HepG2 (cell line): ENCODE data around the gene CREG2. TPM values are rescaled to one million over a fixed set of nuclear protein-coding genes. Genes with fewer than 3 reads are reported as not detected.
A peak's percentile ranks its signal among the peaks of the same experiment; 100 is the strongest.

Source experiments
- EZH2 ChIP-seq: conservative IDR thresholded peaks from 2 replicates; pipeline ENCODE4 v1.6.1; 2012; ENCODE audit warnings: mild to moderate bottlenecking, low read depth, low read length, moderate library complexity
- GATA4 ChIP-seq: sonication (generic); IDR thresholded peaks from 2 replicates; pipeline ENCODE4 v1.6.1; 2016; ENCODE audit warnings: antibody characterized with exemption, low read depth, borderline replicate concordance
- NAIF1 ChIP-seq: sonication (generic); formaldehyde crosslinking; IDR thresholded peaks from 2 replicates; pipeline ENCODE4 v1.5.0; 2020; ENCODE audit warnings: mild to moderate bottlenecking, missing genetic modification reagents, borderline replicate concordance
- NFE2 ChIP-seq: sonication (generic); formaldehyde crosslinking; IDR thresholded peaks from 2 replicates; pipeline ENCODE4 v1.4.0; 2020; ENCODE audit warnings: missing genetic modification reagents
- PCBP2 ChIP-seq: fragments of 200-400 bp; formaldehyde crosslinking; optimal IDR thresholded peaks from 2 replicates; pipeline ENCODE3; 2018; ENCODE audit warnings: low read length, low read depth; ENCODE audit not compliant: poor library complexity, severe bottlenecking
- PHF21A ChIP-seq: sonication (generic); formaldehyde crosslinking; IDR thresholded peaks from 2 replicates; pipeline ENCODE4 v1.5.0; 2020; ENCODE audit warnings: mild to moderate bottlenecking, missing genetic modification reagents
- PPARG ChIP-seq: conservative IDR thresholded peaks from 2 replicates; pipeline ENCODE4 v1.6.1; 2016; ENCODE audit warnings: missing biosample characterization, missing genetic modification reagents
- RFXANK ChIP-seq: IDR thresholded peaks from 2 replicates; pipeline ENCODE4 v1.6.1; 2016
- SCMH1 ChIP-seq: sonication (generic); formaldehyde crosslinking; IDR thresholded peaks from 2 replicates; pipeline ENCODE4 v1.9.0; 2021; ENCODE audit warnings: missing genetic modification reagents, mild to moderate bottlenecking, borderline replicate concordance
- SMYD3 ChIP-seq: sonication (generic); formaldehyde crosslinking; IDR thresholded peaks from 2 replicates; pipeline ENCODE4 v1.8.1; 2023; ENCODE audit warnings: mild to moderate bottlenecking, missing genetic modification reagents
- SNAPC2 ChIP-seq: sonication (generic); formaldehyde crosslinking; IDR thresholded peaks from 2 replicates; pipeline ENCODE4 v1.8.1; 2022; ENCODE audit warnings: mild to moderate bottlenecking, missing genetic modification reagents
- SNRNP70 ChIP-seq: fragments of 200-400 bp; formaldehyde crosslinking; IDR thresholded peaks from 2 replicates; pipeline ENCODE4 v1.6.1; 2017; ENCODE audit warnings: mild to moderate bottlenecking, low read depth, low read length, moderate library complexity
- TOPORS ChIP-seq: sonication (generic); formaldehyde crosslinking; IDR thresholded peaks from 2 replicates; pipeline ENCODE4 v1.8.0; 2023; ENCODE audit warnings: mild to moderate bottlenecking, missing genetic modification reagents
- ZBTB1 ChIP-seq: sonication (generic); formaldehyde crosslinking; IDR thresholded peaks from 2 replicates; pipeline ENCODE4 v1.4.0; 2020; ENCODE audit warnings: missing genetic modification reagents, borderline replicate concordance
- ZBTB7A ChIP-seq: sonication (generic); formaldehyde crosslinking; IDR thresholded peaks from 2 replicates; pipeline ENCODE4 v1.8.0; 2022; ENCODE audit warnings: mild to moderate bottlenecking, missing genetic modification reagents
- ZC3H13 ChIP-seq: sonication (generic); formaldehyde crosslinking; IDR thresholded peaks from 2 replicates; pipeline ENCODE4 v1.8.1; 2023; ENCODE audit warnings: mild to moderate bottlenecking, missing genetic modification reagents, moderate library complexity
- ZNF224 ChIP-seq: sonication (generic); formaldehyde crosslinking; IDR thresholded peaks from 2 replicates; pipeline ENCODE4 v1.5.0; 2020; ENCODE audit warnings: mild to moderate bottlenecking, missing genetic modification reagents
- ZNF30 ChIP-seq: sonication (generic); formaldehyde crosslinking; IDR thresholded peaks from 2 replicates; pipeline ENCODE4 v1.5.0; 2020; ENCODE audit warnings: mild to moderate bottlenecking, missing genetic modification reagents
- ZNF615 ChIP-seq: sonication (generic); formaldehyde crosslinking; IDR thresholded peaks from 2 replicates; pipeline ENCODE4 v1.5.0; 2020; ENCODE audit warnings: mild to moderate bottlenecking, missing genetic modification reagents, borderline replicate concordance
- ZNF629 ChIP-seq: sonication (generic); formaldehyde crosslinking; conservative IDR thresholded peaks from 2 replicates; pipeline ENCODE4 v1.5.0; 2020; ENCODE audit warnings: missing genetic modification reagents
- polyA plus RNA-seq, 8 experiments: library from polyadenylated mRNA; depleted of rRNA in 3 of 8; stranded (reverse) in 7 of 8; unstranded in 1 of 8; fragments of >200 nt; fragmentation: Illumina TruSeq in 4 of 8; extraction: Trizol in 4 of 8; gene quantifications; 2 replicates each; pipeline versions ENCODE4 v1.2.1 to v1.2.3, GENCODE V29; 2011 to 2016; ENCODE audit warnings: low read depth in 4 of 8, missing spikeins in 1 of 8, mixed read lengths in 1 of 8; ENCODE audit not compliant: insufficient read depth in 1 of 8
- total RNA-seq, 5 experiments: library from RNA; depleted of rRNA; stranded (reverse); fragments of >200 nt; fragmentation: Illumina TruSeq; extraction: Trizol; gene quantifications; 2 replicates each; pipeline ENCODE4 v1.2.3, GENCODE V29; 2016; ENCODE audit warnings: low read depth in 1 of 5
- TF ChIP-seq, protein P1 (sequence below): sonication (generic); formaldehyde crosslinking; IDR thresholded peaks from 2 replicates; pipeline ENCODE4 v1.9.0; 2021; ENCODE audit warnings: missing genetic modification reagents, mild to moderate bottlenecking, borderline replicate concordance
- TF ChIP-seq, protein P2 (sequence below): sonication (generic); formaldehyde crosslinking; IDR thresholded peaks from 2 replicates; pipeline ENCODE4 v1.8.1; 2022; ENCODE audit warnings: low read depth, mild to moderate bottlenecking, missing genetic modification reagents
- TF ChIP-seq, protein P3 (sequence below): sonication (generic); formaldehyde crosslinking; IDR thresholded peaks from 2 replicates; pipeline ENCODE4 v1.5.0; 2020; ENCODE audit warnings: missing genetic modification reagents
- TF ChIP-seq, protein P4 (sequence below): sonication (generic); formaldehyde crosslinking; IDR thresholded peaks from 2 replicates; pipeline ENCODE4 v1.8.1; 2023; ENCODE audit warnings: missing genetic modification reagents, mild to moderate bottlenecking, borderline replicate concordance
- TF ChIP-seq, protein P5 (sequence below): sonication (generic); formaldehyde crosslinking; IDR thresholded peaks from 2 replicates; pipeline ENCODE4 v1.4.0; 2020; ENCODE audit warnings: missing genetic modification reagents; ENCODE audit errors: not compliant biosample characterization

The CREG2 gene
- total and polyA plus RNA-seq, 2 of the 13 experiments (the other 11 are each of a cell fraction or from before 2014, with no cell fraction given): 0.18 to 0.26 TPM

DNA sequence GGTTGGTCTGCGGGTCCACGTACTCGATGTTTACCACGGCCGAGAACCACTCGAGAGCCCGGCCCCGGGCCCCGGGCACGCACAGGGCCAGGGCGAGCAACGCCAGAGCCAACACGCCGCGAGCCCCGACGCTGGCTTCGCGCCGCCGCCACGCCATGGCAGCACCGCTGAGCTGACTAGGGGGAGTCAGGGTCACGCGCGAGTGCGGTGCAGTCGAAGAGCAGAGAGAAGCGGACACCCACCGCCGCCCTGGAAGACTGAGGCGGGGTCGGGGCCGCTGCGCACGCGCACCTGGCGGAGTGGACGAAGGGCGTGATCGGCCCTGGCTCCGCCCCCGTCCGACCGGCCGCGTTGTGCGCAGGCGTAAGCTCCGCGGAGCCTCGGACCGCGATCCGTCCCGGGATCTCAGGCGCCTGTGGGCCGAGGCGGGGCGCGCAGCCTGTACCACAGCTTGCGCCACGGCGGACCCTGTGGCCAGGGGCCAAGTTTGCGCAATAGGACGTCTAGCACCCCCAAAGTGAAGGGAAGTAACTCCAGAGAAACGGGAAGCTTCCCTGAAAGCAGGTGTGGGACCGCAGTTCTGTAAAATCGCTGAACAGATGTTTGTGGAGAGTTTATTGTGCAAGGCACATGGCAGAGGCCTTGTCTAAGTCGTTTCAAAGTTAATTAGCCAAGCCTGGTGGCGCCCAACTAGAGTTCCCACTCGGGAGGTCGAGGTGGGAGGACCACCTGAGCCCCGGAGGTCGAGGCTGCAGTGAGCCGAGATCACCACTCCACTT, 78.7 kb downstream of the CREG2 start, which contains the start of gene RNF149 (continued):
- TF ChIP-seq RFXANK (CRISPR knock-in tag) (peak; percentile 19; the same call in 1 of the 2 replicates), SNRNP70 (no peak), NFE2 (no peak), ZNF224 (CRISPR knock-in tag) (peak; percentile 87; the same call in 1 of the 2 replicates), TOPORS (CRISPR knock-in tag) (no peak; the same call in 1 of the 2 replicates), ZNF30 (CRISPR knock-in tag) (peak; percentile 88; the same call in 1 of the 2 replicates), ZBTB1 (no peak), ZBTB7A (CRISPR knock-in tag) (peak; percentile 98), SNAPC2 (peak; percentile 88), ZC3H13 (peak; percentile 94), ZNF615 (CRISPR knock-in tag) (no peak; the same call in none of the 2 replicates), GATA4 (peak; percentile 75), PPARG (CRISPR knock-in tag) (peak; percentile 84), NAIF1 (CRISPR knock-in tag) (peak; percentile 63; the same call in 1 of the 2 replicates), SCMH1 (CRISPR knock-in tag) (no peak), PHF21A (CRISPR knock-in tag) (peak; percentile 96), SMYD3 (CRISPR knock-in tag) (peak; percentile 91), PCBP2 (no peak), ZNF629 (peak; percentile 96), EZH2 (no peak)
- TF ChIP-seq, protein P1, sequence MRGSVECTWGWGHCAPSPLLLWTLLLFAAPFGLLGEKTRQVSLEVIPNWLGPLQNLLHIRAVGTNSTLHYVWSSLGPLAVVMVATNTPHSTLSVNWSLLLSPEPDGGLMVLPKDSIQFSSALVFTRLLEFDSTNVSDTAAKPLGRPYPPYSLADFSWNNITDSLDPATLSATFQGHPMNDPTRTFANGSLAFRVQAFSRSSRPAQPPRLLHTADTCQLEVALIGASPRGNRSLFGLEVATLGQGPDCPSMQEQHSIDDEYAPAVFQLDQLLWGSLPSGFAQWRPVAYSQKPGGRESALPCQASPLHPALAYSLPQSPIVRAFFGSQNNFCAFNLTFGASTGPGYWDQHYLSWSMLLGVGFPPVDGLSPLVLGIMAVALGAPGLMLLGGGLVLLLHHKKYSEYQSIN: no peak
- TF ChIP-seq, protein P2, sequence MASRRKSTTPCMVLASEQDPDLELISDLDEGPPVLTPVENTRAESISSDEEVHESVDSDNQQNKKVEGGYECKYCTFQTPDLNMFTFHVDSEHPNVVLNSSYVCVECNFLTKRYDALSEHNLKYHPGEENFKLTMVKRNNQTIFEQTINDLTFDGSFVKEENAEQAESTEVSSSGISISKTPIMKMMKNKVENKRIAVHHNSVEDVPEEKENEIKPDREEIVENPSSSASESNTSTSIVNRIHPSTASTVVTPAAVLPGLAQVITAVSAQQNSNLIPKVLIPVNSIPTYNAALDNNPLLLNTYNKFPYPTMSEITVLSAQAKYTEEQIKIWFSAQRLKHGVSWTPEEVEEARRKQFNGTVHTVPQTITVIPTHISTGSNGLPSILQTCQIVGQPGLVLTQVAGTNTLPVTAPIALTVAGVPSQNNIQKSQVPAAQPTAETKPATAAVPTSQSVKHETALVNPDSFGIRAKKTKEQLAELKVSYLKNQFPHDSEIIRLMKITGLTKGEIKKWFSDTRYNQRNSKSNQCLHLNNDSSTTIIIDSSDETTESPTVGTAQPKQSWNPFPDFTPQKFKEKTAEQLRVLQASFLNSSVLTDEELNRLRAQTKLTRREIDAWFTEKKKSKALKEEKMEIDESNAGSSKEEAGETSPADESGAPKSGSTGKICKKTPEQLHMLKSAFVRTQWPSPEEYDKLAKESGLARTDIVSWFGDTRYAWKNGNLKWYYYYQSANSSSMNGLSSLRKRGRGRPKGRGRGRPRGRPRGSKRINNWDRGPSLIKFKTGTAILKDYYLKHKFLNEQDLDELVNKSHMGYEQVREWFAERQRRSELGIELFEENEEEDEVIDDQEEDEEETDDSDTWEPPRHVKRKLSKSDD (CRISPR knock-in tag): peak; percentile 97
- TF ChIP-seq, protein P3, sequence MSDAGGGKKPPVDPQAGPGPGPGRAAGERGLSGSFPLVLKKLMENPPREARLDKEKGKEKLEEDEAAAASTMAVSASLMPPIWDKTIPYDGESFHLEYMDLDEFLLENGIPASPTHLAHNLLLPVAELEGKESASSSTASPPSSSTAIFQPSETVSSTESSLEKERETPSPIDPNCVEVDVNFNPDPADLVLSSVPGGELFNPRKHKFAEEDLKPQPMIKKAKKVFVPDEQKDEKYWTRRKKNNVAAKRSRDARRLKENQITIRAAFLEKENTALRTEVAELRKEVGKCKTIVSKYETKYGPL (CRISPR knock-in tag): 0 out of 2 replicates have a peak, but pooled peaks have one; percentile 67
- TF ChIP-seq, protein P4, sequence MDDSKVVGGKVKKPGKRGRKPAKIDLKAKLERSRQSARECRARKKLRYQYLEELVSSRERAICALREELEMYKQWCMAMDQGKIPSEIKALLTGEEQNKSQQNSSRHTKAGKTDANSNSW (CRISPR knock-in tag): no peak
- TF ChIP-seq, protein P5, sequence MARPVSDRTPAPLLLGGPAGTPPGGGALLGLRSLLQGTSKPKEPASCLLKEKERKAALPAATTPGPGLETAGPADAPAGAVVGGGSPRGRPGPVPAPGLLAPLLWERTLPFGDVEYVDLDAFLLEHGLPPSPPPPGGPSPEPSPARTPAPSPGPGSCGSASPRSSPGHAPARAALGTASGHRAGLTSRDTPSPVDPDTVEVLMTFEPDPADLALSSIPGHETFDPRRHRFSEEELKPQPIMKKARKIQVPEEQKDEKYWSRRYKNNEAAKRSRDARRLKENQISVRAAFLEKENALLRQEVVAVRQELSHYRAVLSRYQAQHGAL (CRISPR knock-in tag): peak; percentile 65
